Loucy (cell line): ENCODE measurements around the gene MSL2.

Experiments
- EZH2phosphoT487 ChIP-seq: fragments of 200-600 bp; IDR thresholded peaks from 2 replicates; pipeline ENCODE4 v1.6.1; 2018; ENCODE audit warnings: antibody characterized with exemption, mild to moderate bottlenecking, moderate library complexity, borderline replicate concordance
- TF ChIP-seq, protein P1 (sequence below): fragments of 200-600 bp; sonication (generic); conservative IDR thresholded peaks from 2 replicates; pipeline ENCODE4 v1.5.1; 2014; ENCODE audit warnings: mild to moderate bottlenecking, antibody characterized with exemption, low read length

- TF ChIP-seq, protein P1, sequence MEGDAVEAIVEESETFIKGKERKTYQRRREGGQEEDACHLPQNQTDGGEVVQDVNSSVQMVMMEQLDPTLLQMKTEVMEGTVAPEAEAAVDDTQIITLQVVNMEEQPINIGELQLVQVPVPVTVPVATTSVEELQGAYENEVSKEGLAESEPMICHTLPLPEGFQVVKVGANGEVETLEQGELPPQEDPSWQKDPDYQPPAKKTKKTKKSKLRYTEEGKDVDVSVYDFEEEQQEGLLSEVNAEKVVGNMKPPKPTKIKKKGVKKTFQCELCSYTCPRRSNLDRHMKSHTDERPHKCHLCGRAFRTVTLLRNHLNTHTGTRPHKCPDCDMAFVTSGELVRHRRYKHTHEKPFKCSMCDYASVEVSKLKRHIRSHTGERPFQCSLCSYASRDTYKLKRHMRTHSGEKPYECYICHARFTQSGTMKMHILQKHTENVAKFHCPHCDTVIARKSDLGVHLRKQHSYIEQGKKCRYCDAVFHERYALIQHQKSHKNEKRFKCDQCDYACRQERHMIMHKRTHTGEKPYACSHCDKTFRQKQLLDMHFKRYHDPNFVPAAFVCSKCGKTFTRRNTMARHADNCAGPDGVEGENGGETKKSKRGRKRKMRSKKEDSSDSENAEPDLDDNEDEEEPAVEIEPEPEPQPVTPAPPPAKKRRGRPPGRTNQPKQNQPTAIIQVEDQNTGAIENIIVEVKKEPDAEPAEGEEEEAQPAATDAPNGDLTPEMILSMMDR = no peak
- TF ChIP-seq EZH2phosphoT487 = no peak
Observed at GRCh38 chr3:136235545-136235944, 39.4 kb upstream of the MSL2 start.
